Superior temporal gyrus (tissue), 1 donor: Measurements from ENCODE around the gene AGAP3.
A peak's percentile ranks its signal among the peaks of the same experiment; 100 is the strongest.

ENCODE experiments used
- DNase-seq: peaks from one replicate; pipeline ENCODE4 v3.0.0-alpha.2; 2016; ENCODE audit errors: extremely low spot score

AGAP3 gene

DNA sequence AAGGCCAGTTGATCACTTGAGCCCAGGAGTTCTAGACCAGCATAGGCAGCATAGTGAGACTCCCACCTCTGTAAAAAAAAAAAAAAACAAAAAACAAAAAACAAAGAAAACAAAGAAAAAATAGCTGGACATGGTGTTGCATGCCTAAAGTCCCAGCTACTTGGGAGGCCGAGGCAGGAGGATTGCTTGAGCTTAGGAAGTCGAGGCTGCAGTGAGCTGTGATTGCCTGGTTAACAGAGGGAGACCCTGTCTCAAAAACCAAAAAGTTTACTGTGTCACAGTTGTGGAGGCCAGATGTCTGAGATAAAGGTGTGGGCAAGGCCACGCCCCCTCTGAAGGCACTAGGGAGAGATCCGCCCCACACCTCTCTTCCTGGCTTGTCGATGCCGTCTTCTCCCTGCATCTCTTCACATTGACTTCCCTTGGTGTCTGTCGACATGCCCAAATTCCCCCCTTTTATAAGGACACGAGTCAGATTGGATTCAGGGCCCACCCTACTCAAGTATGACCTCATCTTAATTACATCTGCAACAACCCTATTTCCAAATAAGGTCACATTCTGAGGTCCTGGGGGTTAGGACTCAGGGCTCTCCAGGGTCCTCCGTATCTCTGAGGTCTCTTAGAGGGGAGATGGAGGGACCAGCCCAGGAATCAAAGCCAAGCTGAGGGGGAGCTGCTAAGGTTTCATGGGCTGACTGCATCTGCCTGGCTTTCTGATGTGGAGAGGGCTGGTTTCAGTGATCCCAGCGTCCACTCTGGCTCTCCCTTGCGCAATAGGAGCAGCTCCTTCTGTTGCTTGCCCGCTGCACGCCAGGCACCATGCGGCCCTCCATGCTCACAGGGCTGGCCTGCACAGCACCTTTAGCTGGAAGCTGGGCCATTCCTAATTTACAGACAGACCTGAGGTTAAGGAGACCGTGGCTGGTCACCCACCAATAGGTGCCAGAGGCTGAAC is 23.1 kb downstream of the AGAP3 start:
- DNase-seq, result no peak

DNA sequence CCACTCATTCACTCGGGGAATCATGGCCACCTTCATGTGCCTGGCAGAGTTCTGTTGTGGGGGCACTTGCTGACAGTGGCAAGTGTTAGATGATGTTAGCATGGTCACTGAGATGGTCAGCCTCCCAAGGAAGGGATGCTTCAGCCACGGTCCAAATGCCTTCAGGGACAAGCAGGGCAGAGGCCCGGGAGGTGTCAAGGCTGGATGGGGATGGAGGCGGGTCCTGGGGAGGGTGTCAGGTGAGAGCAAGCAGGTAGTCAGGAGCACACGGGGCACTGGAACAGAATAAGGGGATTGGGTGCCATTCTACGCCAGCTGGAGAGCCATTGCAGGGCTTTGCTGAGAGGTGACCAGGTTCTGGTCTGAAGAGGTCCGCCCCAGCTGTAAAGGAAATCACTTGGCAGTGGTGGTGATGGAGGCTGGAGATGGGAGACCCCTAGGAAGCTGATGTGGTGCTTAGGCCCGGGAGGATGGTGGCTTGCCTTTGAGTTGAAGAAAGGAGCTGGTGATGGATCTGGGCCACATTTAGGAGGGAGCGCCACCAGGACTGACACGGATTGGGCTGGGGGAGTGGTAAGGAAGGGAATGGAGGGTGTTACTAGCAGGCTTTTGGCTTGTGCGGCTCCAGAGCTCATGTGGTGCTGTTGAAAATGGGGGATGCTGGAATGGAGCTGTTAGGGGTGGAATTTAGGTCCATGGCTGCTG is 24.1 kb downstream of the AGAP3 start:
- no peak for DNase-seq

DNA sequence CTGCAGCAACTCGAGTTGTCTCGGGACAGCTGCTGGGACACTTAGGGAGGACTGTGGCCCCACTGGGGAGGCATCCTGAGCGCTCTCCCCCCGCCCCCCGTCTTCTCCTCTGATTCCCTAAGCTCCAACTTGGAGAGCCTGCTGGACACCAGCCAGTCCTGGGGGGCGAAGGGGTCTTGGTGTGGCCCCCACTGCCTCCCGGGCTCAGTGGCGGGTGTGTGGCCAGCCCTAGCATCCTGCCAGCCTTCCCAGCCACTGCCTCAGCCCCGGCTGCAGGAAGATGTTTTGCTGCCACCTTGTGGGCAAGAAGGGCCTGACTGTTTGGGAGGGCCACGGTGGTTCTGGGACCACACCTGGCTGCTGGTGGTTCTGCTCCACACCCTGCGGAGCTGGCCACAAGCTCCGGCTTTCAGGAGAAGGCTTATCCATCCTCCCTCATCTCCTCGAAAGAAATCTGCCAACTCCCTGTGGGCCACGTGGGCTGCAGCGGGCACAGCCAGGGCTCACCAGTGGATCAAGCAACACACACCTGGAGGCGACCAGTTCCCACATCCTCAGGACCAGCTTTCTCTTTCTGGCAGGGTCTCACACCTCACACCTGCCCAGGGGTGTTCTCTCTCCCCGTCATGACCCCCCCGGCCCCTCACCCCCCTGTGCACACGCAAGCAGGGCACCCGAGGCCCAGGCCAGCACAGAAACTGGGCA is 24.8 kb downstream of the AGAP3 start:
- peak; percentile 89 for DNase-seq

DNA sequence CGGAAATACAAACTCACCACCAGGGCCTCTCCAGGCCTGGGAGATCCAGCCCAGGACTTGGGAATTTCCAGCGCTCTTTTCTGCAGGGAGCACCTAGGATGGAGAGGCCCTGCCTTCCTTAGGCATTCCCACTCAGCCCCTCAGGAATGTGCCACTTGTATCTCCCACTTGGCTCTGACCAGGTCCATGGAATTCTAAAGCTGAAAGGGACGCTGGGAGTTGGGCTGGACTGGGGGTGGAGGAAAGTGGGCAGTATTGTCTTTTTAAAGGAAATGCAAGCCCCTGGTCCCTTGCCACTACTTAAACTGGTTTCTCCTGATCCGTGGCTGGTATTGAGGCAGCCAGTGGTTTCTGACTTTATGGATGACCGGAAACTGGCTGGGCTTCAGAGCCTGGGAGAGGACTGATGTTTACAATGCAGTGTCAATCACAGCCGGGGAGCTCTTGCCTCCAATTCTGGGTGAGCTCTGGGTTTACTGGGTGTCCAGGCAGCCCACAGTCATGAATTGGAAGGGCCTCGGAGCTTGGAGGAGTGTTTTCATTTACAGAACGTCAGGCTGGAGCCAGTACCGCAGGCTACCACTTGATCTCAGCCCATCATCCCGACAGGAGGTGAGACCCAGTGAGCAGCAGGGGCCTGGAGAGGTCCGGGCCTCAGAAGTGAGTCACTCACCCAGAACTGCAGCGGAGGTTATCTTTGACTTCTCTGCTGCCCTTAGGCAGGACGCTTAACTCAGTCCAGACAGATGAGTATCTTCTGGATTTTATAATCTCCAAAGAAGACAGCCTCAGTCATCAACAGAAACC is 27.3 kb downstream of the AGAP3 start:
- DNase-seq, result no peak

DNA sequence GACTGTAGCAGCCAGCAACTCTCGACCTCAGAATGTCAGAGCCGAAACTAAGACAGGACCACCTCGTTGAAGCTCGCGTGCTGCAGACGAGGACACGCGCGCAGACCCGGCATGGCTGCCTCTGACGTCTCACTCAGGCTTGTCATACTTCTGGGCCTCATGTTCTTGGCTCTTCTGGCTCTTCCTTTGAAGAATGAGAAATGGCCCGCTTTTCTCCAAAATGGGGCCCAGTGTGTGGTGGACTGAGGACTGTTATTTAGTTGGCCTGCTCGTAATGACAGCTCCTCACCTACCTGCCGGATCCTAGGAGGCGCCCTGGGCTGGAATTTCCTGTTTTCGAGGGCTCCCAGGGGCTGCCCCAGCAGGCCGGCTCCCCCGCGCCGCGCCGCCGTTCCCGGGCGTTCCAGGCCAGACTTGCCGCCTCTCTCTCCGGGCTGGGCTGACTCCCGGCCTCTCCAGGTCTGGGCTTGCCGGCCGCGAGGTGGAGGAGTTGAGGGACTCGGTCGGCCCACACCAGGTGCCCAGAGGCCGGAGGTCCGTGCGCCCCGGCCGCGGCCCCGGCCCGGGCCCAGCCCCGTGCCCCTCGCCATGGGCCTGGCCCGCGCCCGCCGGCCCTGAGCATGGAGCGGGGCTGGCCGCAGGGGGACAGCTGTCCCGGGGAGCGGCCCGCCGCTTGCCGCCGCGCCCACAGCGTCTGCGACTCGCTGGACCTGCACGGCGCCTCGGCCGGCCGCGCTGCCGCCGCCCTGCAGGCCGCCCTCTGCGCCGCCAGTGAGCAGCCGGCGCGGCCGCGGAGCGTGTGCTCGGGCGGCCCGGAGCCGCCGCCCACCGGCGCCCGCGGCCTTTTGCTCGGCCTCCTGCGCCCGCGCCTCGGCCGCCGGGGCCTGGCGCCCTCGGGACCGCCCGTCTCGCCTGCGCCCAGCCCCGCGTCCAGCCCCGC is 28.1 kb downstream of the AGAP3 start:
- no peak for DNase-seq

DNA sequence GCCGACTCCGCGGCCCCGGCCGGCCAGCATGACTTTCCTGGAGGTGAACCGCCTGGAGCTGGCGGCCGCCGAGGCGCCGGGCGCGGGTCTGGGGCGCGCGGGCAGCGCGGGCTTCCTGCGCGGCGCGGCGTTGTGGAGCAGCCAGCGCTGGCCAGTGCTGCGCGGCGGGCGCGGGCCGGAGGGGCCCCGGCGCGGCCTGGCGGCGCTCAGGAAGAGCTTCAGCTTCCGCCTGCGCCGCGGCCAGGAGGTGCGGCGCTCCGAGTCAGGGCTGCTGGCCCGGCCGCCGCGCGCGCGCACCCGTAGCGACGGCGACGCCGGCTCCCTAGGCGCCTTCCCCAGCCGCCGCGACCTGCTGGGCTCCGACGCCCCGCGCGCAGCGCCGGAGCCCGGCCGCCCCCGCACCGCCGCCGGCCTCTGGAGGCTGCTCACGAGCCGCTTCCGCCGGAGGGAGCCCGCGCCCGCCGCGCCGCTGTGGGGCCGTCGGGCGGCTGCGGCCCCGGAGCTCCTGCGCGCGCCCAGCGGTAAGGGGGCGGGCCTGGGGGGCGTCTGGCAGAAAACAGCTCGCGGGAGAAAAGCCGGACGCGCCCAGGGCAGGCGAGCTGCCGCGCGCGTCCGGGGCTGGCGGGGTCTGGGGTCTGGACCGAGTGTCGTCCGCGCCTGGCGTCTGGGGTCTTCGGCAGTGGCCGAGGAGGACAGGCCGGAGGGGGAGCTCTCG is 29.0 kb downstream of the AGAP3 start:
- DNase-seq, result no peak

DNA sequence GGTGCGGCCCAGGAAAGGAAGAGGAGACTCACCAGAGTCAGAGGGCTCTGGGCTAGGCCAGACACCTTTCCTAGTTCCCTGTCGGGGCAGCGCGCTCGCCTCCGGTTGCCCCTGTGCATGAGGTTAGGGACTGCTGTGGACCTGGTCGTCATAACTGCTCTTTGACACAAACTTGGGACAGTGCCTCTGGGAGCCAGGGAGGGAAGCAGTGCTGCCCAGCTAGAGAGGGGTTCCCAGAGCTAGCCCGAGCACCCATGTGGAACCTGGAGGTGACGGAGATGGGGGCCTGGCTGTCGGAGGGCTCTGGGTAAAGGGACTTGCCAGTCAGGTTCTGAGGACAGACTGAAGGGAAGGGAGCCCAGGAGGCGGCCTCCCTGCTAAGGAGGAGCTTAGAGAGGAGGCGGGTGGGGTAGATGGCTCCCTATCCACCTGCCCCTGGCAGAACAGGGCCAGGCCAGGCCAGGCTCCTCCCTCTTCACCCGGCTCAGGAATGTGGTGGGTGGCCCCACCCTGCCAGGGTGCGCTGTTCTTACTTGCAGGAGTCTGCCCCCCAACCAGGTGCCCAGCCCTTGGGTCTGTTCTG is 29.7 kb downstream of the AGAP3 start:
- no peak for DNase-seq

DNA sequence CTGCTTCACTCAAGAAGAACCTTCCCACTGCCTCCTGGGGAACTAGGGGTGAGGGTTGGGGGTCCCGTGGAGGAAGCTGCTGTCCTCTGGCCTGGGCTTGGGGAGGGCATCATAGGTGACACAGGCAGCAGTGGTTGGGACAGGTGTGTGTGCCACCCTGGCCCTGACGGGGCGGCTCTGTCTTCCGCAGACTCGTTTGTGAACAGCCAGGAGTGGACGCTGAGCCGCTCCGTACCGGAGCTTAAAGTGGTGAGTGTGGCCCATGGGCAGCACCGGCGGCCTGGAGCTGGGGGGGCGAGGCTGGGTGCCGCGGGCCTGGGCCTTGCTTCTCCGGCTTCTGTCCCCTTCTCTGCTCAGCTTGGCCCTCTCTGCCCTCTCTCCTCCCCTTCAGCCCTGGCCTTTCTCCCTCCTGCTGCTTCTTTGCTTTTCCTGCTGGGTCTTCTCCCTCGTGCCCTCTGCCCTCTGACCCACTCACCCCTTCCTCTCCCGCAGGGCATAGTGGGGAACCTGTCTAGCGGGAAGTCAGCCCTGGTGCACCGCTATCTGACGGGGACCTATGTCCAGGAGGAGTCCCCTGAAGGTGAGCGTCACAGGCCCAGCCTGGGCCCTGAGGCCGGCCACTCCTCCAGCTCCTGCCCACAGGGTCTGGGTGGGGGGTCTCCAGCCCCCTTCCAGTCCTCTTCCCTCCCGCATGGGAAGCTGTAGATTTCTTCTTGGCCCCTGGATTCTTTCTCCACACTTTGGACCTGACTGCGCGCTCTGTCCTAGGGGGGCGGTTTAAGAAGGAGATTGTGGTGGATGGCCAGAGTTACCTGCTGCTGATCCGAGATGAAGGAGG is 30.5 kb downstream of the AGAP3 start:
- no peak for DNase-seq

DNA sequence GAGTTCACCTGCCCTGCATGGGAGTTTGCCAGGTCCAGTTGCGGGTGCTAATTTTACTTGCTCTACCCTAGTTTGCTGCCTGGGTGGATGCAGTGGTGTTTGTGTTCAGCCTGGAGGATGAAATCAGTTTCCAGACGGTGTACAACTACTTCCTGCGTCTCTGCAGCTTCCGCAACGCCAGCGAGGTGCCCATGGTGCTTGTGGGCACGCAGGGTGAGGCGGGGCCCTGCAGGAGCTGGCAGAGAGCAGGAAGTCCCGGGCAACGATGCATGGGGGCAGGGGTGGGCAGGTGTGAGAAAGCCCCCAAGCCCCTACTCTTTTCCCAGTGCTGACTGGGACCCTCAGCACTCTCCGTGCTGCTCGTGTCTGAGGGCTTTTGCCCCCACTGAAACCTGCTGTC is 31.3 kb downstream of the AGAP3 start:
- DNase-seq, result no peak

DNA sequence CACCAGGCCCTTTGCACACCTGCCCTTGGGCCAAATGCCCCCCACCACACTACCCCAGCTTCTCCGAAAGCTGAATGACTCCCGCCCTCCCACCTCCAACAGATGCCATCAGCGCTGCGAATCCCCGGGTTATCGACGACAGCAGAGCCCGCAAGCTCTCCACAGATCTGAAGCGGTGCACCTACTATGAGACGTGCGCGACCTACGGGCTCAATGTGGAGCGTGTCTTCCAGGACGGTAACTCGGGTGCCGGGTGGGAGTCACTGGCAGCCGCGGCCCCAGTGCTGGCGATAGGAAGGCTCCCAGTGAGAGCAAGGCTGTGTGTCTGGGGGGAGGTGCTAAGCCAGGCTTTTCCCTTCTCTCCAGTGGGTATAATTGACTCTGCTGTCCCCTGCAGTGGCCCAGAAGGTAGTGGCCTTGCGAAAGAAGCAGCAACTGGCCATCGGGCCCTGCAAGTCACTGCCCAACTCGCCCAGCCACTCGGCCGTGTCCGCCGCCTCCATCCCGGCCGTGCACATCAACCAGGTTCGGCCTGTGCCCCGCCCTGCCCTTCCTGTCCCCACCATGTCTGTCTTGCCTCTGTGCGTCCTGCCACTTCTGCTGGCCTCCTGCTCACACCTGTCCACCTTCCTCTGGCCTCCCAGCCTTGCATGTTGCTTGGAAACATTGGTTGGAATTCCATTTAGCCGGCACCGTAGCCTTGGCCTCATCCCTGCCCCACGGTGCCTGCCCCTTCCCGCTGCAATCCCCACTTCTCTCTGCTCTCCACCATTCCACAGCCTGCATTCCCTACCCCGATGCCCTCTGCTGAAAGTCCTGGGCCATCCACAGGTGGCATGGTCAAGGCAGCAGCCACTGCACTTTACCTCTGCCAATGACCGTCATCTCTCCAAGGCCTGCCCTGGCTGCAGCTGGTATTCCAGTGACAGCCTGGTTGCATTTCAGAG is 32.1 kb downstream of the AGAP3 start:
- no peak for DNase-seq

DNA sequence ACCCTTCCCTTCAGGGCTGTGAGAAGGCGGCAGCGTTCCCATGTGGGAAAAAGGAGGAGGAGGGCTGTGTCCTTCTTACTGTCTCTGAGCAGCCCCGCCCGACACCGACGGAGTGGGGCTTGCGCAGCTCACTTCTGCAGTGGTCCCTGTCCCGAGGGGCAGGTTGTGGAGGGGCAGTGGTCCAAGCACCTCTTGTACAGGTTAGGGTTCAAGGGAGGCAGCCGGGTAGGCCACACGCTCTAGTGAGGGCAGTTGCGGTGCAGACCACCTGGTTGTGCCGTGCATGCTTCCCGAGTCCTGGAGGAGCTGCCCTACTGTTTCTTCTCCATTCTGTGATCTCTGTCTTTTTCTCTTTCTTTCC is 32.8 kb downstream of the AGAP3 start:
- DNase-seq, result no peak

DNA sequence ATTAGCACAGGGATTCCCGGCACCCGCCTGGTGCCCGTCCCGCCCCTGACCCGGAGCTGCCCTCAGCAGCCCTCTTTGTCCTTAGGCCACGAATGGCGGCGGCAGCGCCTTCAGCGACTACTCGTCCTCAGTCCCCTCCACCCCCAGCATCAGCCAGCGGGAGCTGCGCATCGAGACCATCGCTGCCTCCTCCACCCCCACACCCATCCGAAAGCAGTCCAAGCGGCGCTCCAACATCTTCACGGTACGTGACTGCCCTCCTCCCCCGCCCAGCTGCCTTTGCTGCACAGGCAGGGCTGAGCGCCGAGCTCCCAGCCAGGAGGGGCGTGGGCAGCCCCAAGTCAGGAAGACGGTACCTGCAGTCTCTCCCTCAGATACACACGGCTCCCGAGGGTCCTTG is 33.6 kb downstream of the AGAP3 start:
- peak; percentile 33 for DNase-seq

DNA sequence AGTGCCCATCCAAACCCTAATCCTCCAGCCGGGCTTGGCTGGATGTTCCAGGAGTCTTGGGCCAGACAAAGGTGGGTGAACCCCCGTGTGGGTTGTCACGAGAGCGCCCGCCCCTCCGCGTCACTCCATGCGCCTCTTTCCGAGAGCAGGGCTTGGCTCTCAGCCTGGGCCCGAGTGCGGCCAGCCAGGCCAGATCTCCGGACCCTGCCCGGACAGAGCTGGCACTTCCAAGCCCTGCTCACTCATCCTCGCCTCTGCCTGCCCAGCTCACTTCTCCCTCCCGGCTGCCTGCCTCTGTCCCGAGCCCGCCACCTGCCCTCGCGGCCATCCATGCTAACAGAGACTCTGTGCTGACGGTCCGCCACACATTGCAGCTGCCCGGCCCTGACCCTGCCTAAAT is 34.6 kb downstream of the AGAP3 start:
- DNase-seq, result no peak

DNA sequence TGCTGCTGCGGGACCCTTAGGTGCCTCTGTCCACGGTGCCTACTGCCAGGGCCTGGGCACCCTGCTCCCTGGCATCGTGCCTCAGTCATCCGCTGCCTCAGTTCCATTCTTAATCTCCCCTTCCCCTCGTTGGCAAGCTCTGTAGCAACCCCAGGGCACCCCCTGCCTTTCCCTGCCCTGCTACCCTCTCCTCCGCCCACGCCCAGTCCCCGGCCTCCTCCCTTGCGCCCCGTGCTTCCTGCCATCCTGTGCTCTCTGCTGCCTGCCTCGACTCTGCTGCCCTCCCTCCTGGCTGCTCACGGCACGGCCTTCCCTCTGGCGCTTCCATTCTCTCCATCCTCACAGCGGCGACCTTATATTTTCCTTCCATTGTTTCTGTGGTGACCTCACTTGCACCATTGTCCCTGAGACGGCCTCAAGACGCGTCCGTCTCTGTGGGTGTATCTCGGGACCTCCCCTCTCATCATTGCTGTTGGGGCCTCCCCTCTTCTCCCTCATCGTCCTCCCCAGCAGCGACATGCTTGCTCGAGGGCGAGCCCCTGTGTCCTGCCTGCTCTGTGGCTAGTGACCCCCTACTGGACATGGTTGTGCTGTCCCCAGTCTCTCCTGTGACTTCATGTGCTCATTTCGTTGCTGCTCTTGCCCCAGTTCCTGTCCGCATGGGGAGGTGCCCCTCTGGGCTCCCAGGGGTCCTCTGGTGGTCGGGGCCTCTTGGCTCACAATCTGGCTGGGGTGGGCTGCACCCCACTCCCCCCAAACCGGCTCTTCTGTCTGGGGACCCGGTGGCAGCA is 35.3 kb downstream of the AGAP3 start:
- no peak for DNase-seq

DNA sequence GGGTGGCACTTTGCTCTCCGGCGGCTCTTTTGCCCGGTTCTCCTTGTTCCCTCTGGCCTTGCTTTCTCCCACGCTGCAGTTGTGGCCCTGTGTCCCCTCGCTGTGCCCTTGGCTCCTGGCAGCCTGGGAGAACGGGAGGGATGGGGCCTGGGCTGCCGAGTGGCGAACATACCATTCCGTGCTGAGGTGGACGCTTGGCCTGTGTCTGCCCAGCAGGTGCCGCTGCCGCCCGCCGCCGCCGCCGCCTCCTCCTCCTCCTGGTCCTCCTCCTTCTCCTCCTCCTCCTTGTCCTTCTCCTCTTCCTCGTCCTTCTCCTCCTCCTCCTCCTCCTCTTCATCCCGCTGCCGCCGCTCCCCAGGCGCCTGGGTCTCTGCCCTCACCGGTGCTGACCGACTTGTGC is 36.0 kb downstream of the AGAP3 start:
- DNase-seq, result no peak

DNA sequence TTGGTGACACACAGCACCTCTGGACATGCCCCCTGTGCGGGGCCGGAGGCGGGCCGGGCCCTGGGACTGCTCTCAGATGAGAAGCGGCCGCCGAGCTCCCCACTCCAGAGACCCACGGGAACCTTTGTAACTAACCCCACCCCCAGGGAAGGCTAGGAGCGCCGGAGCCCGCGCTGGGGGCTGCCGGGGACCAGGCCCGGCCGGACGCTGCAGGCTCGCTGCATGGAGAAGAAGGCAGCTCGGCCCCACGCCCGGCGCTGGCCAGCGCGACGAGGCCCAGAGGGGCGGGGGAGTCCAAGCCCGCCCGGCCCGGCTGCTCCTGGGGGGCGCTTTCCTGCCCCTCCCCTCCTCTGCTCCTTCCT is 36.5 kb downstream of the AGAP3 start:
- DNase-seq, result no peak
